ENCODE results near the gene SMIM7.

Gene SMIM7

DNA sequence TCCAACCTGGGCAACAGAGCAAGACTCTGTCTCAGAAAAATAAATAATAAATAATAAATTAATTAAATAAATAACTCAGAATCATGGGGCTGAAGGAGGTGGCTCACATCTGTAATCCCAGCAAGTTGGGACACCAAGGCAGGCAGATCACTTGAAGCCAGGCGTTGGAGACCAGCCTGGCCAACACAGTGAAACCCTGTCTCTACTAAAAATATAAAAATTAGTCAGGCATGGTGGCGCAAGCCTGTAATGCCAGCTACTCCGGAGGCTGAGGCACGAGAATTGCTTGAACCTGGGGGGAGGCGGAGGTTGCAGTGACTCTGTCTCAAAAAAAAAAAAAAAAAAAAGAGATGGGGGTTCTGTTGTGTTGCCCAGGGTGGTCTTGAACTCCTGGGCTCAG, 8.2 kb upstream of the SMIM7 start:
- no peak for DNase-seq (ENCODE audit: low spot score)
- TF ChIP-seq, protein P1, sequence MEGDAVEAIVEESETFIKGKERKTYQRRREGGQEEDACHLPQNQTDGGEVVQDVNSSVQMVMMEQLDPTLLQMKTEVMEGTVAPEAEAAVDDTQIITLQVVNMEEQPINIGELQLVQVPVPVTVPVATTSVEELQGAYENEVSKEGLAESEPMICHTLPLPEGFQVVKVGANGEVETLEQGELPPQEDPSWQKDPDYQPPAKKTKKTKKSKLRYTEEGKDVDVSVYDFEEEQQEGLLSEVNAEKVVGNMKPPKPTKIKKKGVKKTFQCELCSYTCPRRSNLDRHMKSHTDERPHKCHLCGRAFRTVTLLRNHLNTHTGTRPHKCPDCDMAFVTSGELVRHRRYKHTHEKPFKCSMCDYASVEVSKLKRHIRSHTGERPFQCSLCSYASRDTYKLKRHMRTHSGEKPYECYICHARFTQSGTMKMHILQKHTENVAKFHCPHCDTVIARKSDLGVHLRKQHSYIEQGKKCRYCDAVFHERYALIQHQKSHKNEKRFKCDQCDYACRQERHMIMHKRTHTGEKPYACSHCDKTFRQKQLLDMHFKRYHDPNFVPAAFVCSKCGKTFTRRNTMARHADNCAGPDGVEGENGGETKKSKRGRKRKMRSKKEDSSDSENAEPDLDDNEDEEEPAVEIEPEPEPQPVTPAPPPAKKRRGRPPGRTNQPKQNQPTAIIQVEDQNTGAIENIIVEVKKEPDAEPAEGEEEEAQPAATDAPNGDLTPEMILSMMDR (IDR thresholded peaks at IDR 0.05; ENCODE audit: extremely low read depth, missing control alignments): no peak

DNA sequence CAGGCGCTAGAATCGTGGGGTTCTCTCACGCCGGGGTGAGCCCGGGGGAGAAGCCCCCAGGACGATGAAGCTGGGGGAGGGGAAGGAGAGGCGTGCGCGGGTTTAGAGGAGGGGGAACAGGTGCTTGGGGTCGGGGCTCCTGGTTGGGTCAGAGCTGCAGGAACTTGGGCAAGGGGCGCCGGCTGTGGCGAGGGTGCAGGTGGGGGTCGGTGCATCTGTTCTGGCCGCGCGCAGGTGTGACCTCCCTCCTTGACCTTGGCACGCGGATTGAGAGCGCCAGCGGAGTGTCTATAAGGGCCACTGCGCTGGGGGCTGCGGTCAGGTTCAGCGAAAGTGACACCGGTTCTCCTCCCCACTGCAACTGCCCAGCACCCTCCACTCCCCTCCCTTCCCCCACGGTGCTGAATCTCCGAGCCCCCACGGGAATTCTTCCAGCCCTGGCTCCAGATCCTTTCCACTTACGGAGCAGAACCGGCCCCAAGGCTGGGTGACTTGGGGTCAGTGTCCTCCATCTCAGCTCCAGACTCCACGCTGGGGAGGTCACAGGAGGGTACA, 1.6 kb upstream of the SMIM7 start:
- peak; percentile 45 for DNase-seq (ENCODE audit: low spot score)
- TF ChIP-seq, protein P1 (IDR thresholded peaks at IDR 0.05; ENCODE audit: extremely low read depth, missing control alignments): no peak

DNA sequence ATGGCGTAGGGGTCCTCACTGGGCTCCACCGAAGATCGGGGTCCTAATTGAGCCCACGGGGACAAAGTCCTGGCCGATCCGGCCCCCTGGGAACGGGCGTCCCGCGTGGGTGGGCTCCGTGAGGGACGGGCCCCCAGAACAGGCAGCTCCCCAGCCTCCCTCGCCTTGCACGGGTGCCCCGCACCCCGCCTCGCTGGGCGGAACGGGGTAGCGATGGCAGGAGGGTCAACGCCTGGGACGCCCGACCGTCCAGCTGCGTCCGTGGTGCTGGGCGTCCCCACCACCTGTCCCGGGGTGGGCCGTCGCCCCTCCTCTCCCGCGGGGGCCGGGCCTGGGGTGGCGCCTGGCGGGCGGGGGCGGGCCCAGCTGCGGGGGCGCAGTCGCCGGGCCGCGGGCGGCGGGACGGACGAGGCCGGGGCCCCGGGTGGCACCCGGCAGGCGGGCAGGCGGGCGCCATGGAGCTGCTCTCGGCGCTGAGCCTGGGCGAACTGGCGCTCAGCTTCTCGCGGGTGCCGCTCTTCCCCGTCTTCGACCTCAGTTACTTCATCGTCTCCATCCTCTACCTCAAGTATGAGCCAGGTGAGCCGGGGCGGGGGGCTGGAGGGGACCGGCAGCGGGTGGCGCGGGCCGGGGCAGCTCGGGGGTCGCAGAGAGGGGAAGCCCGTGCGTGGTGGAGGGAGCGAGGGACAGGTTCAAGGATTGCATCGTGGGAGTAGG, 977 bp upstream of the SMIM7 start, which contains the start of gene TMEM38A:
TMEM38A (plus strand) TSS at position 377 of the 717 bp plus-strand sequence; CDS start at position 456, 79 bp downstream.
- peak; percentile 83 for DNase-seq (ENCODE audit: low spot score)
- TF ChIP-seq, protein P1 (IDR thresholded peaks at IDR 0.05; ENCODE audit: extremely low read depth, missing control alignments): no peak

DNA sequence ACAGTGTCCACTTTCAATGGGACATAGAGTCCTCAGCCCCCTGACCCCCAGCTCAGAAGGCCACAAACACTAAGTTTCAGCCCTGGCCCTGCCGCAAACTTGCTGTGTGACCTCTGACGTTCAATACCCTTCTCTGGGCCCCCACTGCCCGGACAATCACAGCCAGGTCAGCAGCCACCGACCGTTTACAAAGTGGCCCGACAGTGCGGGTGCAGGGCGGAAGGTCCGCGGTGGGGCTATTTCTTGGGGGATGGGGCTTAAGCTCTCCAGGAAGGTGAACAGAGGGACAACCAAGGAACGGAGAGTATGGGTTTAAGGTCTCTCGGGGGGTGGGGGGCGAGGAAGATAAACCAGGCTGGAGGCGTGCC, 496 bp downstream of the SMIM7 start:
- TF ChIP-seq, protein P1 (IDR thresholded peaks at IDR 0.05; ENCODE audit: extremely low read depth, missing control alignments): no peak
- DNase-seq (ENCODE audit: low spot score): no peak

DNA sequence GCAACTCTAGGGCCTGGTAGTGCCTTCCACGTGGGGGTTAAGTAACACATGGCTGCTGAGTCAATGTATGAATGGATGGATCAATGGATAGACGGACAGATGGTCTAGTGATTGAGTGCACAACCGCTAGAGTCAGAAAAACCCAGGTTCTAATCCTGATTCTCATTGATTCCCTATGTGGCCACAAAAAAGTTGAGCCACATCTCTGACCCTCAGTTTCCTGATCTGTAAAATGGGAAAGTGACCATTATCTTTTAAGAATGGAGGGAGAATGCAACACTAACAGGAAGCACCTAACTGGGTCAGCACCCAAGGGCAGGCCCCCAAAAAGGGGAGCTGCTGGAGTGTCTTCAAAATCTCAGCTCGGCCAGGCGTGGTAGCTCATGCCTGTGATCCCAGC, 2.6 kb downstream of the SMIM7 start:
- TF ChIP-seq, protein P1 (IDR thresholded peaks at IDR 0.05; ENCODE audit: extremely low read depth, missing control alignments): no peak
- DNase-seq (ENCODE audit: low spot score): no peak

DNA sequence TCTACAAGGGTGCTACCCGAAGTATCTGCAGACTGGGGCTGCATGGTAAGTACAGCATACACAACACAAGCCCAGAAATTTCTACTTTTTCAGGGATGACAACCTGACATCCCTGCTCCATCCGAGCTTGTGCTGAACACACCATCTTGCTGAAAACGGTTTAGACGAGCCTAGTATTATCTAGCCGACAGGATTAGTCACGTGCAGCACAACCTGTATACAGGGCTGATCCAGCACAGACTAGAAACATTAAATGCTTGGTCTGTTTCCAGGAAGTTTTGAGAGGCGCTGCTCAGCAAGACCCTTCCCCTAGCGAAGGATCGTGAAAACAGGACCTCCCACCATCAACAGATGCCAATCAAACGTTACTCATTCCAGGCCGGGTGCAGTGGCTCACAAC, 4.2 kb downstream of the SMIM7 start:
- TF ChIP-seq, protein P1 (IDR thresholded peaks at IDR 0.05; ENCODE audit: extremely low read depth, missing control alignments): no peak
- DNase-seq (ENCODE audit: low spot score): no peak

DNA sequence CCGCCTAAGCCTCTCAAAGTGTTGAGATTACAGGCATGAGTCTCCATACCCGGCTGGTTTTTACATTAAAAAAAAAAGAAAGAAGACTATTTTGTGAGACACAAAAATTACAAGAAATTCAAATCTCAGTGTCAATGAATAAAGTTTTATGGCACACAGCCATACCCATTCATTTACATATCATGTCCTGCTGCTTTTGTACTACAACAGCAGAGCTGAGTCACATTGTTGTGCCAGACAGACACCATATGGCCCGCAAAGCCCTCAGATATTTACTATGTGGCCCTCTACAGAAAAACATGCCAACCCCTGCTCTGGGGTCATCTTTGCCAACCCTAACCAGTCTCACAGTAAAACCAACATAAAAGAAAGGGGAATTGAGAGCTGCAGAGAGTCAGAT, 5.3 kb downstream of the SMIM7 start:
- TF ChIP-seq, protein P1 (IDR thresholded peaks at IDR 0.05; ENCODE audit: extremely low read depth, missing control alignments): no peak
- DNase-seq (ENCODE audit: low spot score): no peak

Data from GM20000 (cell line).